B cell (primary cell): ENCODE data around the gene PEX1.

Source experiments
- EZH2 ChIP-seq: IDR thresholded peaks from 2 replicates; pipeline ENCODE4 v1.6.1; 2012; ENCODE audit warnings: borderline replicate concordance, low read depth, mild to moderate bottlenecking, moderate library complexity, low read length; ENCODE audit not compliant: insufficient read depth, poor library complexity, severe bottlenecking
- TF ChIP-seq, protein P1 (sequence below): fragments of 200-600 bp; IDR thresholded peaks from one replicate; pipeline ENCODE4 v1.8.0; 2022; ENCODE audit warnings: antibody characterized with exemption, mild to moderate bottlenecking

DNA sequence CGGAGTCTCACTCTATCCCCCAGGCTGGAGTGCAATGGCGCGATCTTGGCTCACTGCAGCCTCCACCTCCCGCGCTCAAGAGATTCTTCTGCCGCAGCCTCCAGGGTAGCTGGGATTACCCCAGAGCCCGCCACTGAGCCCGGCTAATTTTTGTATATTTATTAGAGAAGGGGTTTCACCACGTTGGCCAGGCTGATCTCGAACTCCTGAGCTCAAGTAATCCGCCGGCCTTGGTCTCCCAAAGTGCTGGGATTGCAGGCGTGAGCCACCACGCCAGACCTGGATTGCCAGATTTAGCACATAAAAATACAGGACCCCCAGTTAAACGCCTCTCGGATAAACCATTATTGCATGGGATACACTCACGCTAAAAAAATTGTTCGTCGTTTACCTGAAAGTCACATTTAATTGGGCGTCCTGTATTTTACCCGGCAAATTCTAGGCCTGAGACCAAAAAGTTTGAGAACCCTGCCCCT lies 81.4 kb downstream of the PEX1 start:
- TF ChIP-seq EZH2 = no peak
- TF ChIP-seq, protein P1, sequence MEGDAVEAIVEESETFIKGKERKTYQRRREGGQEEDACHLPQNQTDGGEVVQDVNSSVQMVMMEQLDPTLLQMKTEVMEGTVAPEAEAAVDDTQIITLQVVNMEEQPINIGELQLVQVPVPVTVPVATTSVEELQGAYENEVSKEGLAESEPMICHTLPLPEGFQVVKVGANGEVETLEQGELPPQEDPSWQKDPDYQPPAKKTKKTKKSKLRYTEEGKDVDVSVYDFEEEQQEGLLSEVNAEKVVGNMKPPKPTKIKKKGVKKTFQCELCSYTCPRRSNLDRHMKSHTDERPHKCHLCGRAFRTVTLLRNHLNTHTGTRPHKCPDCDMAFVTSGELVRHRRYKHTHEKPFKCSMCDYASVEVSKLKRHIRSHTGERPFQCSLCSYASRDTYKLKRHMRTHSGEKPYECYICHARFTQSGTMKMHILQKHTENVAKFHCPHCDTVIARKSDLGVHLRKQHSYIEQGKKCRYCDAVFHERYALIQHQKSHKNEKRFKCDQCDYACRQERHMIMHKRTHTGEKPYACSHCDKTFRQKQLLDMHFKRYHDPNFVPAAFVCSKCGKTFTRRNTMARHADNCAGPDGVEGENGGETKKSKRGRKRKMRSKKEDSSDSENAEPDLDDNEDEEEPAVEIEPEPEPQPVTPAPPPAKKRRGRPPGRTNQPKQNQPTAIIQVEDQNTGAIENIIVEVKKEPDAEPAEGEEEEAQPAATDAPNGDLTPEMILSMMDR = no peak
